GM21390 (cell line): ENCODE measurements around the gene USH2A.

Experiments
- ATAC-seq: cut with Tn5 transposase; IDR thresholded peaks from one replicate; pipeline ENCODE4 v1.9.1; 2021; ENCODE audit not compliant: unreplicated experiment

The USH2A gene

GRCh38 chr1:215824245-215824644 is 599.0 kb downstream of the USH2A start:
- ATAC-seq = no peak

DNA sequence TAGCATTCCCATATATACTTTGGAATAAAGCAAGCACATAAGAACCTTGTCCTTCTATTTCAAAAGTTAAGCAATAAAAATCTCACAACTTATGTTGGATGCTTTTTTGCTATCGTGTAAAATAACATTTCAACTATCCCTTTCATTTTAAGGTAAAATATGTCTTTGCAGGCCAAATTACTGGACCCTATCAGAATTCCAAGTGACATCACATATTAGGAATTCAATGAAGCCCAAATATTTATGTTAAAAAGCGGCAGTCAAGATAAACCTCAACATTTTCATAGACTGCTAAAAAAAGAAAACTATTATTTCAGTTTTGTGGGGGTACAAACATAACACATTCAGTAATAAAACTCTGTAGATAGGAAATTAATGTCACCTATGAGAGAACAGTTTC is 604.1 kb downstream of the USH2A start:
- no peak for ATAC-seq

DNA sequence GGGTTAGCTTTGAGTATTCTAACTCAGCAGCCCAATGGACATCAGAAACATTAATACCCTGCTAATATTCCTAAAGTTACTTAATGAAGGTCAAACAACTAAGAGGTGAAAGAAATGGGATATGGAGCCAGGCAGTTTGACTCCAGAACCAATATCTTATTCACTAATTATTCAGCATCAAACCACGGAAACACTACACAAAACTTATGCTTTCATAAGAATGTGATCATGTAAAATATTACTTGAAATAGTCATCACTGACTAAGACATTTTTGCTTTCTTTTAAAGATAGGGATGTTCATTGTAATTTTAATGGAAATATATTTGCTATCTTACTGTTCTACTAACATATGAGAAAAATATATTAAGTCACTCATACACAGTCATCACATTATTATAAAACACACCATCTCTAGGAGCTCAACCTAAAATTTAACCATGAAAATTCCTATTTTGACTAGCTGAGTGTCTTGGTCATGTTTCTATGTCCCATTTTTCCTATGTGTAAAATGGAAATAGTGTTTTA is 615.3 kb downstream of the USH2A start:
- ATAC-seq = no peak

DNA sequence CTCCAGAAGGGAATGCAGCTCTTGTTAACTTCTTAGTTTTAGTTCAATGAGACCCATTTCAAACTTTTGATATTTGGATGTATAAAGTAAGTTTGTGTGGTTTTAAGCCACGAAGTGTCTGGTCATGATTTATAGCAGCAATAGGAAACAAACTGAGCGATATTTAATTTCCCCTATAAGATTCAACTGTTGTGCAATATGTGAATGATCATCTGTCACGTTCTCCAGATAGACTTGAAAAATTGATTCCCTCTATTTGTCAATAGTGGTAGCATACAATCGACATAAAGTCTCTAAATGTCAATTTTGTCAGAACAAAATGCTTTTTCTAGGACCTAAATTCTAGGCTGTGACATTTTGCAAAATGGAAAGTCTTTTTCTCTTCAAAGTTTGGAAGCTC is 616.0 kb downstream of the USH2A start:
- ATAC-seq = no peak

GRCh38 chr1:215797859-215798258 is 625.4 kb downstream of the USH2A start:
- ATAC-seq = no peak

GRCh38 chr1:215794156-215794555 is 629.1 kb downstream of the USH2A start:
- ATAC-seq = no peak

GRCh38 chr1:215793180-215793579 is 630.1 kb downstream of the USH2A start:
- ATAC-seq = no peak

DNA sequence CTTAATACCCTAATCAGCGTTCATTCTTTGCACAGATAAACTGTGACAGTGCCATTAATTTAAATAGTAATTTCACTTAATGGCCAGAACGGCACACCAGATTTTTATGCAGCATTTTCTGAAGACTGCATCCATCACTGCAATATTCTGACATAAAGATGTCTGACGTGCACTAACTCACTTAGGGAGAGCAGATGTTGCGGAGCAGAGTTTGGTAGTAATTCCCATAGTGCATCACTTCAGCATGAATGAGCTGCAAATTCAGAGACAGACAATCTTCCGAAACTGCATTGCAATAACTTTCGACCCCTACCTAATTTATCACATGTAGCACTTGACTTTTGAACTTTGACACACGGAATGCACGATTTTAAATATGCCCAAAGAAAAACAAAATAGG is 630.8 kb downstream of the USH2A start:
- no peak for ATAC-seq

- ATAC-seq = no peak
Measured at GRCh38 chr1:215789981-215790380, 633.3 kb downstream of the USH2A start.

DNA sequence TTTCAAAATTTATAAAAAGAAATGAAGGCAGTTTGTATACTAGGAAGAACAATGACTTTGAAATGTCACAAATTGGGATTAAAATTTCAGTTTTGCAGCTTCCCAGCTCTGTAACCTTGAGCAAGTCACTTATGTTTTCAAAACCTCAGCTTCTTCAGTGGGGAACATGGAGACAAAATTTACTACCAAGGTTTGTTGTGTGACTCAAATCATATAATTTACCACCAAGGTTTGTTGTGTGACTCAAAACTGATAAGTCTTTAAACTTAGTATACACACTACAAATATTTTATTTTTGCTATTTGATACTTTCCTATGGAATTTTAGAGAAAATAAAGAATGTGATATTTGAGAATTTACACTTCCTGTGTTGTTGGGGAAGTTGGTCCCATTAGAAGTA is 636.3 kb downstream of the USH2A start:
- no peak for ATAC-seq

DNA sequence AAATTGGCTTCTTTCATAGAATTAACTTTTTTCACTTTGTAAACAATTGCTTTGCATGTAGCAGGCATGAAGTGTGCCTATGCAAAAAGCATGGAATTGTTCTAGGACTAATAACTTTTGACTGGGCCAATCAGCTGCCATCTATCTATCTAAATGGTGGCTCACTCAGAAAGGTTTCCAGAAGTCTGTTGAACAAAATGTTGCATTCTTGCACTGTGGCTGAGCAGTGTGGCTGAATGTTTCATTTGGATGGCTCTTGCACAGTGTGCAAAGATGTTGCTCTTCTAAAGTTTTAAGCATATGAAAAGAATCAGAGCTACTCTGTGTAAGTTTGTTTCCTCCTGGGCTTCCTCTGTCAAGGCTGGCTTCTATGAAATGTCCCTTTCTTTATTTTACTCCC is 642.6 kb downstream of the USH2A start:
- ATAC-seq = no peak

DNA sequence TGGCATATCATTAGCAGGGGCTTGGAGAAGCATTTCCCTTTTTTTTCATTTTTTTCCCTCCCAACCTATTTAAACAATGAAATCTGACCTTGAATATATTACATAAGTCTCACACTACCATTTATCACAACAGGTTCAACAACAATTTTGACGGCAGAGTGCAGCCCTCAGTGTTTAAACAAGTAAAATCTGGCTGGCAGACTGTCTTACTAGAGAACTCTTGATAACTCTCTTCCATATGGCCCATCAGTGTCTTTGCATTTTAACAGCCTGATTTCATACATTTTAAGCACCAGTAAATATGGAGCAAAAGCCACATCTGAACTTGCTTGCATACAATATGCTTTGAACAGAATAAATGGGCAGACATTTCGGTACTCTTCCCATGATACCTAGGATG is 643.1 kb downstream of the USH2A start:
- no peak for ATAC-seq

DNA sequence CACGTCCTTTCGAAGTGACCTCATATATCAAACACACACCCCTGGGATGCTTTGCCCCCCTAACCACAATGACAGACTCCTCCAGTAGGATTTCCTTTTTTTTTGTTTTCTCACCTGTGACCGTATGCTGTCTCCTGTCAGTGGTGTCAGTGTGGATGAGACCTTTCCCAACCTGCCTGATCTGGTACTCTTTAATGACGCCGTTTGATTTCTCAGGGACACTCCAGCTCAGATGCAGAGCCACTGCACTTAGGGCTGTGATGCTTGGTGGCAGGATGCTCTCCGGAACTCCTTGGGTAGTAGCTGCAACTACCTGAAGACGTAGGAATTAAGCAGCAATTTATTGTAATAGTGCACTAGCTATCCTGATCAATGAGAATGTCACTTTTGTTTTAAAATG is 643.5 kb downstream of the USH2A start:
- no peak for ATAC-seq

- no peak for ATAC-seq
Measured at GRCh38 chr1:215777370-215777925, 645.8 kb downstream of the USH2A start.

DNA sequence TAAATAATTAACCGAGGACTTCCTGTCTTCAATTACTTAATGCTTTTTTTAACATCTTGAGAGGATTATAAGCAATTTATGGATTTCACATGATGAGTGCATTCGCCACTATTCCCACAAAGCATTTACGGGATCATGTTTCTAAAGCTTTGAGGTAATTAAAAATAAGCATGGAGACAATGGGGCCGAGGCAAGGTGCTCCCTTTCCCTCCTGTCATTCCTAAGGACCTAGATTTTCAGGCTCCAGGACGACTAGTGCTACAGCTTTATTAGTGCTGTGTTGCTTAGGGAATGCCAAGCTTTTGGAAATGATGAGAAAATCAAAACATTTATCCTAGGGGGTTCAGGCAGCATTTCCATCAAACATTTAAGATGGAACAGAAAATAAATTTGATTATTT is 646.9 kb downstream of the USH2A start:
- no peak for ATAC-seq

DNA sequence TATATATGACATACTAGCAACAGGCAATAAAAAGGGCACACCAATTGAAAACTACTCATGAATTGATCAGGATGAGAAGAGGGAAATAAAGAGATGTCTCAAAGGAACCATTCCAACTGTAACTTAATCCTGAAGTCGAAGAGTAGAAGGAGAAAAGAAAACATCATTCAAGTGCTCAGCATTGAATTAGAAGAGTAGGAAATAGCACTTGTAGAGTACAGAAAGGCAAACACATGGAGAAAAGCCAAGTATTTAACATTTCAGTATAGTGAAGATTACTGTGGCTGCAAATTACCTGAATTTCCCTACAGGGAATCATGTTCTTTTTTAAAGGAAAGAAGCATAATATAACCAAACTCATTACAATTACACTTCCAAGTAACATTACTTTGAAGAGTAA is 651.1 kb downstream of the USH2A start:
- ATAC-seq = no peak

GRCh38 chr1:215768303-215768702 is 654.9 kb downstream of the USH2A start:
- no peak for ATAC-seq

DNA sequence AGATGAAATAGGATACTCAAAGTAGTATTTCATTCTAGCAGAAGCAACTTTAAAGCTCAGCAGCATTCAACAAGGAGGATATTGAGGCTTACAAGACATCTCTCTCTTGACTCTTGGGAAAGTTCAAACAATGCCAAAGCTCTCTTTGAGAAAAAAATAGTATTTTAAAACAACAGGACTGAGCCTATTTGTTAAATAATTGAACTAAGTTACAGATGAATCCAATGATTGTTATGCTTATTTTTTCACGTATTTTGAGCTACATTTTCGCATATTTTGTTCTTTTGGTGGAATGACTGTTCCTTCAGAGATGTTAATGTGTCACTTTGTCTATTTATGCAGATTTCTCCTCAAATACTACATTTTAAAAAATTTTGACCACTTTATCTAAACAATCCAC is 655.5 kb downstream of the USH2A start:
- no peak for ATAC-seq

DNA sequence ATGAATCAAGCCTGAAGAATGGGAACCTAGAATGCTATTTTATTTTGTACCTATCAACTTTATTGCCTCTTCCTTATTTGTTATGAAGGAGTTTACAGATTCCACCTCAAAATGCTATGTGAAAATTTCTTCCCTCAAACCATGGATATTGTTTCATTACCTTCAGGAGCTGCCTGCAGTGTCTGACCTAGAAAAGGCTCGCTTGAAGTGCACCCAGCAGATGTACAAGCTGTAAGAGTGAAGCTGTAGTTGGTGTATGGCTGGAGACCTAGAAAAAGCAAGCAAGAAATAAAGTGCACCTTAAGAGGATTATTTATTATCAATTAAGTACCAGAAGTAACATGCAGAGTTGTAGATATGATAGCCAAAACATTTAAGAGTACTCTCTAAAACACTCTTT is 656.7 kb downstream of the USH2A start:
- no peak for ATAC-seq

GRCh38 chr1:215765833-215766232 is 657.4 kb downstream of the USH2A start:
- no peak for ATAC-seq

GRCh38 chr1:215761446-215761845 is 661.8 kb downstream of the USH2A start:
- no peak for ATAC-seq

- ATAC-seq = no peak
Measured at GRCh38 chr1:215754112-215754511, 669.1 kb downstream of the USH2A start.

- no peak for ATAC-seq
Measured at GRCh38 chr1:215749414-215749813, 673.8 kb downstream of the USH2A start.
